Cerebellar cortex (tissue), 1 donor: ENCODE results near the gene TMEM219.
"Not testable (repeated sequence)": the region's sequence is repeated elsewhere in the genome, so short reads cannot be mapped to it uniquely, and the experiment has no call there.

ENCODE experiments used
- DNase-seq: peaks from one replicate; pipeline ENCODE4 v3.0.0-alpha.2; 2015; ENCODE audit warnings: low spot score

The TMEM219 gene, protein sequence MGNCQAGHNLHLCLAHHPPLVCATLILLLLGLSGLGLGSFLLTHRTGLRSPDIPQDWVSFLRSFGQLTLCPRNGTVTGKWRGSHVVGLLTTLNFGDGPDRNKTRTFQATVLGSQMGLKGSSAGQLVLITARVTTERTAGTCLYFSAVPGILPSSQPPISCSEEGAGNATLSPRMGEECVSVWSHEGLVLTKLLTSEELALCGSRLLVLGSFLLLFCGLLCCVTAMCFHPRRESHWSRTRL

DNA sequence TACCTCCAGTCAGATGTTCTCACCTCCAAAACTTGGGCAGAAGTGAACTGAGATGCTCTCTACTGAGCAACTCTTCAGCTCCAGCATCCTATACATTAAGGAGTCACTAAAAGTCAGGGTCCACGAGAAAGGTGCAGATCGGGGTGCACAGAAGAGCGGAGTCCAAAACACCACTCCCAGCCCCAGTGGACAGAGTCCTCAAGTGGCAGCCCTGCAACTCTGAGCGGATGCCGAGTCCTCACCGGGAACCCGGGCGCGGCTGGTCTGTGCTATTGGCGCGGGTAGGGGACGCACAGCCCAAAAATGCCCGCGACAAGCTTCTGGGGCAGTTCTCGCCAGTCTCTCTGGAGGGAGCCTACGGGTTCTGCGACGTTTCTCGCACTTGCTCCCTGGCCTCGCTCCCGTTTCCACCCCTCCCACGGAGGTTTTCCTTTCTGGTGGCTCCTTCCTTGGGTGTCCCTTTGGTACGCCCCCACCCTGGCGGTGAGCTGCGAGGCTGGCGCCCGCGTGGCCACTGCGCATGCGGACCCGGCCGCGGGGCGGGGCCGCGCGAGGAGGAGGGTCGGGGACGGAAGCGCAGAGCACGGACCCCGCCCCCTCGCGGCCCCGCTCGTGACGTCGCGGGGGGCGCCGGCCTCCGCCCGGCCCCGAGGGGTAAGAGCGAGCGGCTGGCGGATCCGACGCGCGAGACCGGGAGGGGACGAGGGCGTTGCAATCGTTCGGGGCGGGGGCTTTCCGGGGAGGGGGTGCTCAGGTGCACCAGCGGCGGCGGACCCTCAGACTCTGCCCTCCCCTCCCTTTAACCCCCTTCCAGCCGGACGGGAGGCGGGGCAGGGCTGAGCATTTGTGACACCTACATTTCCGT, at the start of gene TMEM219:
Gene TMEM219 (plus strand): TSS at position 601 of the 865 bp plus-strand sequence. CDS start 1,065 bp downstream, outside the sequence.
- peak; percentile 89 for DNase-seq

DNA sequence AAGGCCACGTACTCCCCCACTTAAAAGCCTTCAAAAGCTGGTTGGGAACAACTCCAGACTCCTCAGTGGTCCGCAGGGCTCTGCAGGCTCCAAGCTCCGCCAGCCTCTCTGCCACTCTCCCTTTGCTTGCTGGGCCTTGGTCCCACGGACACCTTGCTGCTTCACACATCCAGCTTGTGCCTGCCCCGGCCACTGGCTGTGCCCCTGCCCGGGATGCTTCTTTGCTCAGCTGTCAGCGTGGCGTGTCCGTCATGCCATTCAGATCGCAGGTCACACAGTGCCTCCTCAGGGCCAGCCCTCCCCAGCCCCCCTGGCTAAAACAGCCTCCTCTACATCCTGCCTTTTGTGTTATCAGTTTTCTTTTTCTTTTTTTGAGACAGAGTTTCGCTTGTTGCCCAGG, 49.8 kb upstream of the TMEM219 start:
- no peak for DNase-seq

DNA sequence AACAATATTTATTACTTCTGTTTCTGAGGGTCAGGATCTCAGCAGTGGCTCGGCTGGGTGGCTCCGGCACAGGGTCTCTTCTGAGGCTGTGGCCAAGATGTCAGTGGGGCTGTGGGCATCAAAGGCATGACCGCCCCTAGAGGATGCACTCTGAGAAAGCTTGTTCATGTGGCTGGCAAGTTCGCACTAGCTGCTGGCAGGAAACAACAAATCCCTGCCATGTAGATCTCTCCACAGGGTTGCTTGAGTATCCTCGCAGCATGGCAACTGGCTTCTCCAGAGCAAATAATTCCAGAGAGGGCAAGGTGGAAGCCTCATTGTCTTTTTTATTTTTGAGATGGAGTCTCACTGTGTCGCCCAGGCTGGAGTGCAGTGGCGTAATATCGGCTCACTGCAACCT, 48.4 kb upstream of the TMEM219 start:
- peak; percentile 52 for DNase-seq

DNA sequence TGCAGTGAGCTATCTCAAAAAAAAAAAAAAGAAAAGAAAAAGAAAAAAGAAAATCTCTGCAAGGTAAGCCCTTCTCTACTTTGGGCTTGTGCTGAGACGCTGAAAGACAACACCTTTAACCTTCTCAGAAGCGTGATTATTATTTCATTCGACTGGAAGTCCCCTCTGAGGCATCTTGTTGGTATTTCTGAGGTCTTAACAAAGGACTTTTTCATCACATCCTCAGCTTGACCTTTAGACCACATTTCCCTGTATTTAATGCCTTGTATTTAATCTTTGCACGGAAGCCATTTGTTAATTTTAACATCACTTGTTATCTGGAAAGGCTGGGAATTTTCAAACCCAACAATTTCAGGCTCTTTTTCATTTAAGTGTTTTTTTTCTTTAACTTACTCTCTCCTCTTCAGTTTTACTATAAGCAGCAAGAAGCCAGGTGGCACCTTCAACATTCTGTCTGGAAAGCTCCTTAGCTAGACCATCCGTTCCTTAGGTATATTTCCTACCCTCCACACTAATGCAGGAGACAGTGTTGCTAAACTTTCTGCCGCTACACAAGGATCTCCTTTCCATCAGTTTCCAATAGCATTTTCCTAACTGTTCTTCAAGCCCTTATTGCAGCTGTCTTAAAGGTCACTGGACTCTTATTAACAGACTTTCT, 46.2 kb upstream of the TMEM219 start:
- no peak for DNase-seq

DNA sequence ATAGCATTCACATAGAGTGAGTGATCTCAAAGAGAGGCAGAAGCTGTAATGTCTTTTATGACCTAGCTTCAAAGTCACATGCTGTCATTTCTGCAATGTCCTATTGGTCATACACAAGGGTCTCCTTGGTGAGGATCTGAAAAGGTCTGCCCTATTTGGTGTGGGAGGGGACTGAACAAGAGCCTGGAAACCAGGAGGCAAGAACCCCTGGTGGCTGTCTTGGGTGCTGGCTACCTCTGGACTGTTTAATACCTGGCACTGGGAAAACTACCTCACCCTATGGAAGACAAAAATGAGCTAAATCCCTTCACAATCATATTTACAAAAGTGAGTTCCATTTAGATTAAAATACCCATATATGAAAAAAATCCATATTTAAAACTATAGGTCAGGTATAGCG, 44.9 kb upstream of the TMEM219 start:
- DNase-seq = no peak

DNA sequence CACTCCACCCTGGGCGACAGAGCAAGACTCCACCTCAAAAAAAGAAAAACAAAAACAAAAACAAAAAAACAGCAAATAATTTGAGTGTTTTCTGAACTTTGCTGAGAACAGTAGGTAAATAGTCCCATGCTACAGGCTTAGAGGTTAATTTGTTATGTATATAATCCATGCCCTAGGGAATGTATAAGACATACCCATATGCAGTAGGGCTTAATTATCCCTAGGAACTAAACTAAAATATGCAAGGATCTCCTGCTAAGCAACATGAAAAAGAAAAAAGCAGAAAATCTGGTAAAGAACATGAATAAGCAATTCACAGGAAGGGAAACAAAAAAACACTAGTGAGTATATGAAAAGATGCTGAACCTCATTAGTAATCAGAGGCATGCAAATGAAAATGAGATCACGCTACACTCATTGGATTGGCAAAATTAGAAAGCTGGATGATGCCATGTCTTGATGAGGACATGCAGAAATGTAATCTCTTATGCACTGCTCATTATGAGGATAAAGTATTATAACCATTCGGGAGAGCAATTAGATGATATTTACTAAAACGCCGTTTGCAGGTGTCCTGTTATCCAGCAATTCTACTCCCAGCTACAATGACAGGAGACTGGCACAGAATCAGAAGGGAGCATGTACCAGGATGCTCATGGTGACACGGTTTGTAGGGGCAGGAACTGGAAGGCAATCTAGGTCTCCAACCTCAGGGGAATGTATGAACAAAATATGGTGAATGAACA, 41.4 kb upstream of the TMEM219 start:
- DNase-seq = no peak

DNA sequence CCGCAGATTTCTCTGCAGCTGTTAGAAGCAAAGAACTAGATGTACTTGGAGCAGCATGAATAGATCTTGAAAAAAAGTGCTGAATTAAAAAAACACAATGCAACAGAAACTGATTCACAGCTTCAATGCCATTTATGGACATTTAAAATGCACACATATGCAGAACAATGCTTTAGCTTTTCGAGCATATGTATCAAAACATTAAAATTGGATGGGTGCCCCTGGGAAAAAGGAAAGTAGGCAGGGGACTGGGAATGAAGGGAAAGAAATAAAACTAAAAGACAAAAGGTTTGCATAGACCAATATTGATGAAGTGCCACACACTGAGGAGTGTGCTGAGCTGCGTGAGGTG, 40.9 kb upstream of the TMEM219 start:
- no peak for DNase-seq

DNA sequence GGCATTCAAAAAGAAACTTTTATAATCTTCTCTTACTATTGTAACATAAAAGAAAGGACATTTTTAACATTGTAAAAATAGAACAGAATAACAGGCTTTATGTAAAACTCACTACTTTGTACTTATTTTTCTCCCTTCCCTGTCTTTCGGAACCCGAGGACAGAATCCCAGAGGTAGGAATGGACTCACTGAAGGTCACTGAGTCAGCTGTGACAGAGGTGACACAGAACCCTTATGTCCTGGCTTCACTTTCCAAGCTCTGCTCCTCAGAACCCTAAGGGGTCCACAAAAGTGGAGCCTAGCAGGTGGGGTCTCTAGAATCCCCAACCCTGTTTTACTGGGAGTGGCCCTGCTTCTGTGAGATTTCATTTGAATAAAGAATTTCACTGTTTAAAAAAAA, 39.6 kb upstream of the TMEM219 start:
- no peak for DNase-seq

DNA sequence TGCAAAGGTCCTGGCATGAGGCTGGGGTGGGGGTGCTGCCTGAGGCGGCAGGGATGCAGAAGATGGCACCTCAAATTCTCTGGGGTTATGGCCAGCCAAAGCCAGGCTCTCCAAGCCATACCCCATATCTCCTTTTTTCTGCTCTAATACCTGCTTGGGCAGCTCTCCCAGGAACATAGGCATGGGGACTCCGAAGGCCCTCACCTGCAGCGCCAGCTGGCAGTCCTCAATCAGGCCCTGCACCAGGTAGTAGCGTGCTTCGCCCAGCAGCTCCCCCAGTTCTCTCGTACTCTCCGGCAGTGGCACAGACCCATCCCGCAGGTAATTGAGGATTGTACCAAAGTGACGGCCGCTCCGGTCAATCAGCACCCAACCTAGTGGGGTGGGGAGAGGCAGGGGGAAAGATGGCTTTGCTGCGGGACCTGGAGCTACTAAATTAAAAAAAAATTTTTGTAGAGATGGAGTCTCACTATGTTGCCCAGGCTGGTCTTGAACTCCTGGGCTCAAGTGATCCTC, 38.8 kb upstream of the TMEM219 start:
- DNase-seq = no peak

DNA sequence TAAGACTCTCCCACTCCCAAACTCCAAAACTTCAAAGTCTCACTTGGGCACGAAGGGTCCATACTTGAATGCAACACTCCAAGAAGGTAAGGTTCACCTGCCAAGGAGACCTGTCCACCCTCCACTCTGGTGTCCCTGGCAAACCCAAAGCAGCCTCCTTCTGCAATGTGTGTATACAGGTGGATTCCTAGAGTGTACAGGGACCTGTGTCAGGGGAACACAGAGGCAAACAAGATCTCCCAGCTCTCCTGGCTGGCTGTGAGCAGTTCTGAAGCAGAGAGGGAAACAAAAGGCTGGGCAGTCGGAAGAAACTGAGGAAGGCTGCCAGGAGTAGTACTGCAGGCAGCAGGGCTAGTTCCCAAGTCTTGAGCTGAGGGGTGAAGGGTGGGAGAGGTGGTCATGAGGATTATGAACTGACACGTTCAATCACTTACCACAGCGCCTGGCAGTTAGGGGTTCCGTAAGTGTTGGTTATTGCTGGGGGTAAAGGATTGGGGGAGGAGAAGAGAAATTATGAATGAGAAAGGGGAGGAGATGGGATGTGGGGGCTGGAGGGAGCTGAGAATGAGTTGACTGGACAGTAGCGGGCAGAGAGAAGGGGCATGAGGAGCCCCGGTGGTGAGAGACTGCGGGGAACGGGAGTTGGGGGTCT, 36.6 kb upstream of the TMEM219 start:
- no peak for DNase-seq

DNA sequence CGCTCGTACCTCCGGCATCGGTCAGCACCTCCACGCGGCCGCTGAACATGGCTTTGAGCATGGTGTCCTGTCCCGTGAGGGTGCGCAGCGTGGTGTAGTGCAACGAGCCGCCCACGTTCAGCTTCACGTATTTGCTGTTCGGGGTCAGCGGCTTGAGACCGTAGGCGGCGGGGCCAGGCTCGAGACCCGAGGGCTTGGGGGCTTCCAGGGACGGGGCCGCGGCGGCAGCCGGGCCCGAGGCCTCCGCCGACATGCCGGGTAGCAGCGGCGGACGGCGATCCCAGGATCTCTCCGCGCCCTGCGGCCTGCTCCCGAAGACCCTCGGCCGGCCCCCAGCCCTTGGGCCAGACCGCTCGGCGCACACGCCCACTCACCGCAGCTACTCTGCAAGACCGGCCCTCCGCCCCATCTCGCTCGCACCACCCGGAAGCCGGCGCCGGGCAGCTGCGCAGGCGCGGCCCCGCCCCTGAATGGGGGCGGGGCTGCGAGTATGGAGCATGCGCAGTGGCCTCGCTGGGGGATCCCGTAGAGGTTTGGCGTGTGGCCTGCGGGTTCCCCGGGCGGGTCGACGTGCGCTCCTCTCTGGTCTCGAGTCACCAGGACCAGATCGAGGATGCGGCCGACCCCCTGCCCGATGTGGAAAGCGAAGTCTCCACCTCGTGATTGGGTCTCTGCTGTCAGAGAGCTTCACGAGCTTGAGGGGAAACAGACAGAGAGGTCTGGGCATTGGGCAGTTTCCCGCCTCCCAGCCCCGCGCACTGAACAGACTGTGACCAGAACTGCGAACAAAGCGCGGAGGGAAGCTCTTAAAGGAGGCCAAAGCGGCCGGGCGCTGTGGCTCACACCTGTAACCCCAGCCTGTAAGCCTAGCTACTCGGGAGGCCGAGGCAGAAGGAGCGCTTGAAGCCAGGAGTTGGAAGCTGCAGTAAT, 35.8 kb upstream of the TMEM219 start, which contains the start of gene KCTD13:
Gene KCTD13 (minus strand): TSS at position 446 of the 930 bp plus-strand sequence. CDS start 193 bp downstream, at position 253.
- peak; percentile 82 for DNase-seq

DNA sequence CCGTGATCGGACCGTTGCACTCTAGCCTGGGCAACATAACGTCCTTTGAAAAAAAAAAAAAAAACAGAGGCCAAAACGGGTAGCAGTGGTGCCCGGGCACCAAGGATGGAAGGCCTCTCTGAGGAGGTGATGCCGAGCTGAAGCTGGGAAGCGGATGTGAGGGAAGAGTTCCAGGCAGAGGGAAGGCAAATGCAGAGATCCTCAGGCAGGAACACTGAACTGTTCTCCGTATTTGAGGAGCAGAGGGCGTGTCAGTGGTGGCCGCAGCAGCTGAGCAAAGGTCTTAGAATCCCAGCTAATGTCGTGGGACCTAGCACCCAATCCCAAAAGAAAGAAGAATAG, 35.2 kb upstream of the TMEM219 start:
- DNase-seq = no peak

DNA sequence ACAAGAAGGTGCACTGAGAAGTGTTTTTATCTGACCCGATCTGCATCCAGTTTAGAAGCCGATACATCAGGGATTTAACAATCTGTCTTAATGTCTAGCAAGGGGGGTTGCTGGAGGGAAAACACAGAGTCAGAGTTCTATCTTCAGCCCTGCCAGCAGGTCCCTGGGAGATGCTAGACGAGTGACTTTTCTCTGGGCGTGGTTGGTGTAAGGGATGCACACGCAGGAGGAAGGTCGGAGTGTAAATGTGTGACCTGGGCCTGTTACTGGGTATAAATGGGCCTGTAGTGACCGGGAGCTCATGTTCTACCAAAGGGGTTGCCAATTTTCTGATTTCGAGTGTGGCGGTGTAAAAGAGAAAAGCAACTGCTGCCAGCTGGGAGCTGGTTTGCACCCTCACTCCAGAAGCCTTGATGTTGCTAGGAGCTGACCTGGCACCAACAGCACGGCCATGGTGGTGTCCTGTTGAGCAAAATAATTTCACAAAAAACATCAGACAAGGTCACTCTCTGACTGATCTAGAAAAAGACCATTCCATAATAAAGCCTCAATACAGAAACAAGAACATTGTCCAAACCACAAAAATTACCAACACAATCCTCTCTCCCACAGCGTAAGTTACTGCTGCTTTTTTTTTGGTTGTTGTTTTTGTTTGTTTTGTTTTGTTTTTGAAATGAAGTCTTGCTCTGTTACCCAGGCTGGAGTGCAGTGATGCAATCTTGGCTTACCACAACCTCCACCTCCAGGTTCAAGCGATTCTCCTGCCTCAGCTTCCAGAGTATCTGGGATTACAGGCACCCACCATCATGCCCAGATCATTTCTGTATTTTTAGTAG, 34.6 kb upstream of the TMEM219 start:
- DNase-seq = peak; percentile 51

DNA sequence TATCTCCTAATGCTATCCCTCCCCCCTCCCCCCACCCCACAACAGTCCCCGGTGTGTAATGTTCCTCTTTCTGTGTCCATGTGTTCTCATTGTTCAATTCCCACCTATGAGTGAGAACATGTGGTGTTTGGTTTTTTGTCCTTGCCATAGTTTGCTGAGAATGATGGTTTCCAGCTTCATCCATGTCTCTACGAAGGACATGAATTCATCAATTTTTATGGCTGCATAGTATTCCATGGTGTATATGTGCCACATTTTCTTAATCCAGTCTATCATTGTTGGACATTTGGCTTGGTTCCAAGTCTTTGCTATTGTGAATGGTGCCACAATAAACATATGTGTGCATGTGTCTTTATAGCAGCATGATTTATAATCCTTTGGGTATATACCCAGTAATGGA, 30.1 kb upstream of the TMEM219 start:
- DNase-seq = not testable (repeated sequence)

DNA sequence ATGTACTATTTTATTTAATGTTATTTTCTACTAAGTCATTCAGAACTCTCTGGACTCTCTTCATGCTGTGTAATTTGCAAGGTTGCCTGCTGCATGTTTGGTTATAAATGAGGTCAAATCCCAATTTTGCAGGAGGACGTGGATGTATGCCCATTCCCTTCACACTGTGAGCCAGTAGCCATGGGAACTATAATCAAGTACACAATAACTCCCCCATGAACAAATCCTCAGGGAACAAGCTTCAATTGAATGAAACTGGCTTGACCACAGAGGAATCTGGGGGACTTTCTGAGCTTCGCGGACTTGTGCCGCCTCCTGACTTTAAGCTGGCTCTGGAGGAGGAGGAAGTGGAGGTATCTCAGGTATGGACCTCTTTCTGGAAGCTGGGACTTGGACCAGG, 21.2 kb upstream of the TMEM219 start:
- peak; percentile 20 for DNase-seq

DNA sequence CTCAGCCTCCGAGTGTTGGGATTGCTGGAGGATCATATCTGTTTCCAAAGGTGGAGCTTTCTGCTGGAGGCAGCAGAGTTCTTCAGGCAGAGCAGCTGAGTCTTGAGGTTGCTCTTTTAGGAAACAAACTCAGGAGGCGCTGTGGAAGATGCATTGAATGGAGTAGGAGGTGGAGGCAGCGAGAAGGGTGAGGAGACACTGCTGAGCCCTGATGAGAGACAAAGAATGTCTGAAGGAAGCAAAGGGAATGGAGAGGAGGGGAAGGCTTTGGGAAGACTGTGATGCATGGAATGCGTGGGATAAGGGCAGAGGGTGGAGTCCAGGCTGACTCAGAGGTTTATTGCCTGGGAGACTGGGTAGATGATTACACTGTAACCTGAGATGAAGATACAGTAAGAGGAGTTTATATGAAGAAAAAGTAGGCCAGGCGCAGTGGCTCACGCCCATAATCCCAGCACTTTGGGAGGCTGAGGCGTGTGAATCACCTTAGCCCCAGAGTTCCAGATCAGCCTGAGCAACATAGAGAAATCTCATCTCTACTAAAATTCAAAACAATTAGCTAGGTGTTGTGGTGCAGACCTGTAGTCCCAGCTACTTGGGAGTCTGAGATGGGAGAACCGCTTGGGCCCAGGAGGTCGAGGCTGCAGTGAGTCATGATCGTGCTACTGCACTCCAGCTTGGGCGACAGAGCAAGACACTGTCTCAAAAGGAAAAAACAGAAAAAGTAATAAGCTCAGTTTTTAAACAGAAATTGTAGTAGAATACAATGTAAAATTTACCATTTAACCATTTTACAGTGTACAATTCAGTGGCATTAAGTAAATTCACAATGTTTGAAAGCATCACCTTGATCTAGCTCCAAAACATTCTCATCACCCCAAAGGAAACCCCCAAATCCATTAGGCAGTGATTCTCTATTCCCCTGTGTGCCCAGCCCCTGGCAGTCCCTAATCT, 17.8 kb upstream of the TMEM219 start:
- peak; percentile 70 for DNase-seq

DNA sequence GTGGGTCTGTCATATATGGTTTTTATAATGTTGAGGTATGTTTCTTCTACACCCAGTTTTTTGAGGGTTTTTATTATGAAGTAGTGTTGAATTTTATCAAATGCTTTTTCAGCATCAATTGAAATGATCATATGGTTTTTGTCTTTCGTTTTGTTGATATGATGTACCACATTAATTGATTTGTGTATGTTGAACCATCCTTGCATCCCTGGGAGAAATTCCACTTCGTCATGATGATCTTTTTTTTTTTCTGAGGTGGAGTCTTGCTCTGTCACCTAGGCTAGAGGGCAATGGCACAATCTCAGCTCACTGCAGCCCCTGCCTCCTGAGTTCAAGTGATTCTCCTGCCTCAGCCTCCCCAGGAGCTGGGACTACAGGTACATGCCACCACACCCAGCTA, 14.0 kb upstream of the TMEM219 start:
- no peak for DNase-seq

DNA sequence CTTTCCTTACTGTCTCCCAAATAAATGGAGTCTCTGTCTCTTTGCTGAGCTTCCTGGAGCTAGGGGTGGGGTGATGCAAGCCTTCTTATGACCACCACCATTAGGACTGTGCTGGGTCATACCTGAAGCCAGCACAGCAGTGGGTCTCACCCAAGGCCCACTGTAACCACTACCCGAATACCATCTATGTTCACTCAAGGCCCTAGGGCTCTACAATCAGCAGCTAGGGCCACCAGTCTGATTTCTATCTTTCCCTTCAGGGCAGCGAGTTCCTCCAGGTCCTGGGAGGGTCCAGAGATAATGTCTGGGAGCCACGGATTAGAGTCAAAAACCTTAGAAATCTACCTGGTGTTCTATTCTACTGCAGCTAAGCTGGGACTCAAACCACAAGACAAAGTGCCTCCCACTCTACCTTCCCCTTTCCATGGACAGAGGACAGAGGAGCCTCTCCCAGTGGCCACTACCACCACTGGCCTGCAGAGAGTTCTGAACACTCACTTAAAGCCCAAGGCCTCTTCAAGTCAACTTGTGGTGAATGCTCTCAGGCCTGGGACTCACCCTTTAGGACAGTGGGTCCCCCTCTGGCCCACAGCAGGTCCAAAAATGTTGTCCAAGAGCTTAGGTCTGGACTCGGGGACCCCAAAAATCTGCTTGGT, 10.9 kb upstream of the TMEM219 start:
- no peak for DNase-seq
